ENCODE results near the gene ANKS1A. TPM values are rescaled to one million over a fixed set of nuclear protein-coding genes. Genes with fewer than 3 reads are reported as not detected.

The ANKS1A gene
- total RNA-seq, 3 donors from 2014 or later (not counting 1 experiment from before 2014, with no cell fraction given) = 10.4 to 11.5 (median 10.9) TPM

DNA sequence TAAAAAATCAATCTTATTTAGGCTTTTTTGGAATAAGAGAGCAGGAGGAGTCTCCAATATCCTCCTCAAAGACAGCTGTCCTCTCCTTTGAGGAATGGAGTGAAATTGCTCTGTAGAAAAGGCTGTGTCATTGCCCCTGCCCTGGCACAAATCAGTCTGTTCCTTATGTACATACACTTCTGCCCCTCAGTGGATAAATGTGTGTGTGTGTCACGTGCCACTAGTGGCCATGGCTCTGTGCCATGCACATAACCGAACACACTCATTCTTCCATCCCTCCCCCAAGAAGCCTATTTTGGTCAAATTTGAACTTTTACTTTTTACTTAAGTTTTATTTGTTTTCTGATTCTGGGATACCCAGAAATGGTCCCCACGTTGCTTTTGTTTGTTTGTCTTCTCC lies 49.2 kb downstream of the ANKS1A start:
- ATAC-seq (no peak), DNase-seq (no peak)
- Mint-ChIP-seq H3K27ac (no peak overlapping the region), H3K27me3 (ENCODE audit: low read depth in 2 of 2) (no peaks in the 10 kb centered on the region), H3K4me3 (no peak overlapping the region), H3K9me3 (no peaks in the 10 kb centered on the region), H3K4me1 (peaks cover 8 to 20% of the 10 kb centered on the region in 2 donors), H3K36me3 (no peaks in the 10 kb centered on the region)
- Histone ChIP-seq H3K27me3 (ENCODE audit: control insufficient read depth, insufficient read depth, low read length) (no peaks in the 10 kb centered on the region), H3K36me3 (ENCODE audit: control insufficient read depth, insufficient read depth, low read length) (no peaks in the 10 kb centered on the region), H3K27ac (ENCODE audit: low read length) (no peak overlapping the region), H3K4me1 (ENCODE audit: control insufficient read depth, insufficient read depth, low read length) (no peaks in the 10 kb centered on the region), H3K9me3 (ENCODE audit: control insufficient read depth, insufficient read depth, low read length) (no peaks in the 10 kb centered on the region), H3K4me3 (ENCODE audit: low read length) (no peak overlapping the region)
- WGBS (ENCODE audit: insufficient coverage) = 43% methylated on average over 3 of the region's 3 CpGs
- TF ChIP-seq, protein P1, sequence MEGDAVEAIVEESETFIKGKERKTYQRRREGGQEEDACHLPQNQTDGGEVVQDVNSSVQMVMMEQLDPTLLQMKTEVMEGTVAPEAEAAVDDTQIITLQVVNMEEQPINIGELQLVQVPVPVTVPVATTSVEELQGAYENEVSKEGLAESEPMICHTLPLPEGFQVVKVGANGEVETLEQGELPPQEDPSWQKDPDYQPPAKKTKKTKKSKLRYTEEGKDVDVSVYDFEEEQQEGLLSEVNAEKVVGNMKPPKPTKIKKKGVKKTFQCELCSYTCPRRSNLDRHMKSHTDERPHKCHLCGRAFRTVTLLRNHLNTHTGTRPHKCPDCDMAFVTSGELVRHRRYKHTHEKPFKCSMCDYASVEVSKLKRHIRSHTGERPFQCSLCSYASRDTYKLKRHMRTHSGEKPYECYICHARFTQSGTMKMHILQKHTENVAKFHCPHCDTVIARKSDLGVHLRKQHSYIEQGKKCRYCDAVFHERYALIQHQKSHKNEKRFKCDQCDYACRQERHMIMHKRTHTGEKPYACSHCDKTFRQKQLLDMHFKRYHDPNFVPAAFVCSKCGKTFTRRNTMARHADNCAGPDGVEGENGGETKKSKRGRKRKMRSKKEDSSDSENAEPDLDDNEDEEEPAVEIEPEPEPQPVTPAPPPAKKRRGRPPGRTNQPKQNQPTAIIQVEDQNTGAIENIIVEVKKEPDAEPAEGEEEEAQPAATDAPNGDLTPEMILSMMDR (IDR thresholded peaks at IDR 0.05) = no peak
- intact Hi-C loops (cut with micrococcal nuclease) = no loop called here

DNA sequence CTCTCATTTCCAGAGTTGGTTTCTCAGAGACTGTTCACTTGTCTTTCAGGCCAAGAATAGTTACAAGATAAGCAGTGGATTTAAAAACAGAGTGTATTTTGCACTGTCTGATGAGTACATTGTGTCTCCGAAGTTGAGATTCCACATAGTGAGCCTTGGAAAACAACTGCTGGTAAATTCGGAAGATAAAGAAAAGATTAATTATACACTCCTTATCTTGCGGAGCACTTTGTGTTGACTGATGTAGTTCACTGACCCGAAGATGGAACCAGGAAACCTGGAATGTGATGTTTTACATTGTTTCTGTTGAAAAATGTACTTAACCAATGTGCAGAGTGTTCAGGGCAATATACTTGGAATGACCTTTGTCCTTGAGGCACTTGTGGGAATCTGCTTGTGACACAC lies 51.0 kb downstream of the ANKS1A start:
- Histone ChIP-seq H3K36me3 (ENCODE audit: control insufficient read depth, insufficient read depth, low read length) (no peaks in the 10 kb centered on the region), H3K9me3 (ENCODE audit: control insufficient read depth, insufficient read depth, low read length) (no peaks in the 10 kb centered on the region), H3K4me1 (ENCODE audit: control insufficient read depth, insufficient read depth, low read length) (no peaks in the 10 kb centered on the region), H3K27me3 (ENCODE audit: control insufficient read depth, insufficient read depth, low read length) (no peaks in the 10 kb centered on the region), H3K4me3 (ENCODE audit: low read length) (no peak overlapping the region), H3K27ac (ENCODE audit: low read length) (no peak overlapping the region)
- 98% methylated on average over 3 of the region's 4 CpGs for WGBS (ENCODE audit: insufficient coverage)
- H3K9me3 Mint-ChIP-seq = no peaks in the 10 kb centered on the region
- H3K4me3 Mint-ChIP-seq = no peak overlapping the region
- ATAC-seq (no peak), DNase-seq (no peak)
- intact Hi-C loops (cut with micrococcal nuclease) = no loop called here
- H3K4me1 Mint-ChIP-seq = peaks cover under 1 to 18% of the 10 kb centered on the region in 2 donors
- H3K27ac Mint-ChIP-seq = no peak overlapping the region
- no peaks in the 10 kb centered on the region for H3K27me3 Mint-ChIP-seq (ENCODE audit: low read depth in 2 of 2)
- H3K36me3 Mint-ChIP-seq = no peaks in the 10 kb centered on the region
- TF ChIP-seq, protein P1 (IDR thresholded peaks at IDR 0.05) = no peak

DNA sequence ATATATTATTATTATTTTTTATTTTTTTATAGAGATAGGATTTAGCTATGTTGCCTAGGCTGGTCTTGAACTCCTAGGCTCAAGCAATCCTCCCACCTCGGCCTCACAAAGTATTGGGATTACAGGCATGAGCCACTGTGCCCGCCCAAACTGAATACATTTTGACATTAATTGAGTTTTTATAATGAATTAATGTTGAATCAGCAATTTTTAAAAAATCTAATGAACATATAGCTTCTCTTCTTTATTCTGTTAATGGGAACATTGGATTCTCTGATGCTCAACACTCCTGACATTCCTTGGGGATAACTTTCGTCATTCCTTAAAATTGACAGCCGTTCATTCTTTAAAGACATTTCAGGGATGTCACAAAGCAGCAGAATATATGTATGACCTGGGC lies 52.4 kb downstream of the ANKS1A start:
- Mint-ChIP-seq H3K4me1 (peaks cover 0 to 17% of the 10 kb centered on the region in 2 donors), H3K27ac (no peak overlapping the region), H3K36me3 (no peaks in the 10 kb centered on the region), H3K4me3 (no peak overlapping the region), H3K27me3 (ENCODE audit: low read depth in 2 of 2) (no peaks in the 10 kb centered on the region), H3K9me3 (no peaks in the 10 kb centered on the region)
- ATAC-seq (no peak), DNase-seq (no peak)
- no peaks in the 10 kb centered on the region for H3K9me3 ChIP-seq (ENCODE audit: control insufficient read depth, insufficient read depth, low read length)
- H3K4me3 ChIP-seq (ENCODE audit: low read length) = no peak overlapping the region
- TF ChIP-seq, protein P1 (IDR thresholded peaks at IDR 0.05) = no peak
- no peaks in the 10 kb centered on the region for H3K27me3 ChIP-seq (ENCODE audit: control insufficient read depth, insufficient read depth, low read length)
- 100% methylated on average over 3 of the region's 4 CpGs for WGBS (ENCODE audit: insufficient coverage)
- intact Hi-C loops (cut with micrococcal nuclease) = no loop called here
- H3K4me1 ChIP-seq (ENCODE audit: control insufficient read depth, insufficient read depth, low read length) = no peaks in the 10 kb centered on the region
- no peaks in the 10 kb centered on the region for H3K36me3 ChIP-seq (ENCODE audit: control insufficient read depth, insufficient read depth, low read length)
- no peak overlapping the region for H3K27ac ChIP-seq (ENCODE audit: low read length)

DNA sequence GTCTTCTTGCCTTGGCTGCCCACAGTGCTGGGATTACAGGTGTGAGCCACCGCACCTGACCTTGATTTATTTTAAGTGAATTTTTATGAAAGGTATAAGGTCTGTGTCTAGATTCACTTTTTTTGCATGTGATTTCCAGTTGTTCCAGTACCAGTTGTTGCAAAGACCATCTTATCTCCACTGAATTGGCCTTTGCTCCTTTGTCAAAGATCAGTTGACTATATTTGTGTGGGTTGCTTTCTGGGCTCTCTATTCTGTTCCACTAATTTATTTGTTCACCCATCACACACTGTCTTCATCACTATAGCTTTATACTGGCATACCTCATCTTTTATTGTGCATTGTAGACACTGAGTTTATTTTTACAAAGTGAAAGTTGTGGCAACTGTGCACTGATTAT lies 56.3 kb downstream of the ANKS1A start:
- H3K27ac ChIP-seq (ENCODE audit: low read length) = no peak overlapping the region
- H3K9me3 Mint-ChIP-seq = no peaks in the 10 kb centered on the region
- H3K36me3 Mint-ChIP-seq = no peaks in the 10 kb centered on the region
- no peaks in the 10 kb centered on the region for H3K27me3 ChIP-seq (ENCODE audit: control insufficient read depth, insufficient read depth, low read length)
- no peak overlapping the region for H3K27ac Mint-ChIP-seq
- no peaks in the 10 kb centered on the region for H3K4me1 ChIP-seq (ENCODE audit: control insufficient read depth, insufficient read depth, low read length)
- 88% methylated on average over 1 of the region's 1 CpG for WGBS (ENCODE audit: insufficient coverage)
- DNase-seq = no peak
- intact Hi-C loops (cut with micrococcal nuclease) = no loop called here
- no peak overlapping the region for H3K4me3 ChIP-seq (ENCODE audit: low read length)
- no peaks in the 10 kb centered on the region for H3K36me3 ChIP-seq (ENCODE audit: control insufficient read depth, insufficient read depth, low read length)
- no peaks in the 10 kb centered on the region for H3K27me3 Mint-ChIP-seq (ENCODE audit: low read depth in 2 of 2)
- H3K4me3 Mint-ChIP-seq = no peak overlapping the region
- no peaks in the 10 kb centered on the region for H3K9me3 ChIP-seq (ENCODE audit: control insufficient read depth, insufficient read depth, low read length)
- H3K4me1 Mint-ChIP-seq = peaks cover 5 to 20% of the 10 kb centered on the region in 2 donors
- TF ChIP-seq, protein P1 (IDR thresholded peaks at IDR 0.05) = no peak
- no peak for ATAC-seq

Measured in natural killer cell (primary cell).